Neural progenitor cell (in vitro differentiated cells): ENCODE data around the gene PRKCE.

Experiments used
- CTCF ChIP-seq: fragments of 200-600 bp; sonication (generic); IDR thresholded peaks from 2 replicates; pipeline ENCODE4 v1.5.1; 2017; ENCODE audit warnings: antibody characterized with exemption, mild to moderate bottlenecking
- EZH2phosphoT487 ChIP-seq: fragments of 200-600 bp; sonication (generic); IDR thresholded peaks from 2 replicates; pipeline ENCODE4 v1.6.1; 2017; ENCODE audit warnings: antibody characterized with exemption

DNA sequence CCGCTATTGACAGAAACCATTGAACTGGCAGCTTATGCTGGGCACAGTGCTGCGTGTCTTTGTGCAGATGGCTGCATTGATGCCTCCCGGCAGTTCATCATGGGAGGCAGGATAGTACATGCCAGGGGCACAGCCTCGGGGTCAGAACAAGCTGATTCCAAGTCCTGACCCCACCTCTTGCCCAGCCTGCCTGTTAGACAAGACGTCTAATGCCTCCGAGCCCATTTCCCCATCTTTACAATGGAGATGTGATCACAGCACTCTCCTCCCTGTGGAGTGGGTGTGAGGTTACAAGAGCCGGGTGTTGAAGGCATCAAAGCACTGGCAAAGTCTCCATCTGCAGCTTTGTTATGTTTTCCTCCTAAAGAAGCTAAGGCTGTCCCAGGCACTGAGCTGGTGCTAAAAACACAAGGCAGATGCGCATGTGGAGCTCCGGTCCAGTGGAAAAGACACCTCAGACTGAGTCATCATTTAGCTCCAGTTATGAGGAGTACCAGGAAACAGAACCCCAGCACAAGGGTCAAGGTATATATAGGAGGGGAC is 520.0 kb downstream of the PRKCE start:
- no peak for TF ChIP-seq CTCF
- TF ChIP-seq EZH2phosphoT487 = no peak
